Transverse colon (tissue), 4 donors: Measurements from ENCODE around the gene RRP8. TPM values are rescaled to one million over a fixed set of nuclear protein-coding genes. Genes with fewer than 3 reads are reported as not detected.

Experiments
- DNase-seq: peaks from one replicate; pipeline ENCODE4 v3.0.0-alpha.2; 2019
- H3K27ac ChIP-seq, 4 donors: fragments of 200-600 bp; sonication (generic); 2 replicates each; pipeline ENCODE4 v1.5.1; 2016 to 2018; ENCODE audit warnings: inconsistent platforms in 4 of 4
- H3K27me3 ChIP-seq: fragments of 200-600 bp; sonication (generic); 2 replicates; pipeline ENCODE4 v1.5.1; 2017; ENCODE audit warnings: inconsistent platforms
- H3K36me3 ChIP-seq, 4 donors: fragments of 200-600 bp; sonication (generic); 2 replicates each; pipeline ENCODE4 v1.5.1; 2017 to 2019; ENCODE audit warnings: inconsistent platforms in 4 of 4
- H3K4me1 ChIP-seq, 4 donors: fragments of 200-600 bp; sonication (generic); 2 replicates each; pipeline ENCODE4 v1.5.1; 2017 to 2020; ENCODE audit warnings: inconsistent platforms in 4 of 4
- H3K4me3 ChIP-seq, 4 donors: fragments of 200-600 bp; sonication (generic); 1 replicate in 1 of 4; 2 replicates in 3 of 4; pipeline versions ENCODE4 v1.5.1 to v1.6.1; 2017 to 2019; ENCODE audit warnings: inconsistent platforms in 4 of 4
- H3K9me3 ChIP-seq, 2 donors: fragments of 200-600 bp; sonication (generic); 2 replicates each; pipeline ENCODE4 v1.5.1; 2017 to 2019; ENCODE audit warnings: inconsistent platforms in 2 of 2
- CTCF ChIP-seq, 5 experiments: fragments of 200-600 bp in 3 of 5; fragments of 450-650 bp in 2 of 5; sonication (generic) in 3 of 5; IDR thresholded peaks; 1 replicate in 2 of 5; 2 replicates in 3 of 5; pipeline ENCODE4 v1.5.1; 2016 to 2017; ENCODE audit warnings: antibody characterized with exemption in 5 of 5, inconsistent platforms in 3 of 5, mild to moderate bottlenecking in 2 of 5, moderate library complexity in 1 of 5
- EP300 ChIP-seq: sonication (generic); formaldehyde crosslinking; IDR thresholded peaks from one replicate; pipeline ENCODE4 v1.6.1; 2017; ENCODE audit warnings: antibody characterized with exemption, low read depth
- POLR2A ChIP-seq: fragments of 450-650 bp; IDR thresholded peaks from one replicate; pipeline ENCODE4 v1.6.1; 2016; ENCODE audit warnings: antibody characterized with exemption, mild to moderate bottlenecking, moderate library complexity
- POLR2AphosphoS5 ChIP-seq, 3 donors: sonication (generic); formaldehyde crosslinking; IDR thresholded peaks; one replicate each; pipeline ENCODE4 v1.6.1; 2016; ENCODE audit warnings: antibody characterized with exemption in 3 of 3
- WGBS, 2 donors: methylation state at CpG; one replicate each; pipeline ENCODE4 v1.1.5; 2018; ENCODE audit warnings: low coverage in 1 of 2; 5-methylcytosine and 5-hydroxymethylcytosine counted together
- in situ Hi-C, 4 donors: fragments of 200-750 bp; cut with MboI; loops; one replicate each; pipeline versions ENCODE4 v1.15.0 to v1.15.1; 2017; ENCODE audit warnings: low sequenced_read_pairs in 3 of 4, low pct_ligation_motif_present in 1 of 4, low pct_unique_long_range_greater_than_20kb in 1 of 4
- intact Hi-C: fragments of 100-400 bp; cut with DNase I; formaldehyde crosslinking; loops from one replicate; pipeline ENCODE4 v1.15.1; 2023; ENCODE audit warnings: low total_unique reads
- total RNA-seq, 4 donors: library from RNA; depleted of rRNA; stranded (reverse); fragments of >200 nt; gene quantifications; one replicate each; pipeline ENCODE4 v1.1.0, GENCODE V29; 2016

Gene RRP8
- total RNA-seq, 4 donors from 2014 or later: 9.7 to 145 (median 48.2) TPM

GRCh38 chr11:6599881-6600390 lies 3.5 kb downstream of the RRP8 start:
- Histone ChIP-seq H3K4me1 (peaks cover 10 to 27% (median 21%) of the 10 kb centered on the region in 4 donors), H3K27ac (no peak overlapping the region), H3K36me3 (peaks cover 0 to 26% (median 10%) of the 10 kb centered on the region in 4 donors), H3K9me3 (no peaks in the 10 kb centered on the region), H3K27me3 (no peaks in the 10 kb centered on the region), H3K4me3 (no peak overlapping the region)
- in situ Hi-C loops: loop anchor here in 2 of 4 donors (10.0 kb wide), 2 partner anchors 125 to 215 kb away; partner anchors contain the start of gene TRIM3 (in 1 of the 2)
- 84% methylated on average over 2 of the region's 2 CpGs; no CpG with 5 or more reads in 1 of the 2 donors for WGBS, 2 donors
- intact Hi-C loops: no loop called here
- DNase-seq: no peak
- TF ChIP-seq CTCF (IDR thresholded peaks at IDR 0.05) (no peak), EP300 (no peak), POLR2AphosphoS5 (IDR thresholded peaks at IDR 0.05) (no peak), POLR2A (no peak)

- Histone ChIP-seq H3K27me3 (no peaks in the 10 kb centered on the region), H3K36me3 (peaks cover 0 to 26% (median 10%) of the 10 kb centered on the region in 4 donors), H3K9me3 (no peaks in the 10 kb centered on the region), H3K4me1 (peaks cover 9 to 23% (median 17%) of the 10 kb centered on the region in 4 donors), H3K27ac (no peak overlapping the region), H3K4me3 (no peak overlapping the region)
- WGBS, 2 donors: 67 to 74% methylated on average over 1 of the region's 1 CpG
- TF ChIP-seq EP300 (no peak), POLR2AphosphoS5 (IDR thresholded peaks at IDR 0.05) (no peak), POLR2A (no peak), CTCF (IDR thresholded peaks at IDR 0.05) (no peak)
- DNase-seq: no peak
- in situ Hi-C loops (no loop called here), intact Hi-C loops (no loop called here)
These were observed 4.0 kb downstream of the RRP8 start for GRCh38 chr11:6599449-6599848.

GRCh38 chr11:6598555-6598954 lies 4.9 kb downstream of the RRP8 start:
- Histone ChIP-seq H3K4me3 (no peak overlapping the region), H3K4me1 (peaks cover 9 to 21% (median 16%) of the 10 kb centered on the region in 4 donors), H3K27ac (peak overlapping the region in 2 of 4 donors; percentile 69 to 77), H3K36me3 (peaks cover 0 to 26% (median 10%) of the 10 kb centered on the region in 4 donors), H3K9me3 (no peaks in the 10 kb centered on the region), H3K27me3 (no peaks in the 10 kb centered on the region)
- WGBS, 2 donors: 90 to 92% methylated on average over 3 of the region's 3 CpGs
- intact Hi-C loops (no loop called here), in situ Hi-C loops (no loop called here)
- TF ChIP-seq CTCF (IDR thresholded peaks at IDR 0.05): no peak
- no peak for TF ChIP-seq EP300
- TF ChIP-seq POLR2AphosphoS5 (IDR thresholded peaks at IDR 0.05): no peak
- no peak for TF ChIP-seq POLR2A
- DNase-seq: no peak

- Histone ChIP-seq H3K36me3 (peaks cover 0 to 26% (median 10%) of the 10 kb centered on the region in 4 donors), H3K4me3 (no peak overlapping the region), H3K9me3 (no peaks in the 10 kb centered on the region), H3K27me3 (no peaks in the 10 kb centered on the region), H3K4me1 (peaks cover 0 to 7% (median 4%) of the 10 kb centered on the region in 4 donors), H3K27ac (peak overlapping the region; percentile 21 to 77 (median 68))
- in situ Hi-C loops: no loop called here
- intact Hi-C loops: no loop called here
- TF ChIP-seq EP300 (no peak), POLR2A (no peak), CTCF (IDR thresholded peaks at IDR 0.05) (no peak), POLR2AphosphoS5 (IDR thresholded peaks at IDR 0.05) (no peak)
- 45 to 59% methylated on average over 4 to 5 of the region's 5 CpGs for WGBS, 2 donors
- DNase-seq: no peak
These were observed 7.1 kb downstream of the RRP8 start for GRCh38 chr11:6596239-6596877.
